Activated T-helper 2 cell treated with anti-CD3 and anti-CD28 coated beads, Interferon-gamma antibody, Interleukin-2, Interleukin-4, amounts not matched to agents 10 μg/mL and 5 μg/mL and 100 μg/mL, durations not matched to agents 14 hours and 24 hours and 36 hours (primary cell): Measurements from ENCODE around the gene POLD1. TPM values are rescaled to one million over a fixed set of nuclear protein-coding genes. Genes with fewer than 3 reads are reported as not detected.

Source experiments
- DNase-seq: peaks from one replicate; pipeline ENCODE4 v3.0.0; 2021; ENCODE audit warnings: low spot score
- H3K27ac Mint-ChIP-seq: one replicate; pipeline ENCODE4 v1.8.0; 2021; ENCODE audit warnings: mixed read lengths
- H3K27me3 Mint-ChIP-seq: one replicate; pipeline ENCODE4 v1.8.0; 2021; ENCODE audit warnings: low read depth, mixed read lengths
- H3K36me3 Mint-ChIP-seq: one replicate; pipeline ENCODE4 v1.8.0; 2021; ENCODE audit warnings: low read depth, mixed read lengths
- H3K4me1 Mint-ChIP-seq: one replicate; pipeline ENCODE4 v1.8.0; 2021; ENCODE audit warnings: low read depth, mixed read lengths
- H3K4me3 Mint-ChIP-seq: one replicate; pipeline ENCODE4 v1.8.0; 2021; ENCODE audit warnings: low read depth, mild to moderate bottlenecking, moderate library complexity, mixed read lengths
- H3K9me3 Mint-ChIP-seq: one replicate; pipeline ENCODE4 v1.8.0; 2021; ENCODE audit warnings: mixed read lengths
- intact Hi-C: fragments of 100-400 bp; cut with micrococcal nuclease; formaldehyde crosslinking; loops from one replicate; pipeline ENCODE4 v1.15.1; 2023
- total RNA-seq: library from RNA; stranded (reverse); gene quantifications from 2 replicates; pipeline ENCODE4 v1.2.3, GENCODE V29; 2022

POLD1 gene
- total RNA-seq, 1 donor from 2014 or later: 153 TPM

DNA sequence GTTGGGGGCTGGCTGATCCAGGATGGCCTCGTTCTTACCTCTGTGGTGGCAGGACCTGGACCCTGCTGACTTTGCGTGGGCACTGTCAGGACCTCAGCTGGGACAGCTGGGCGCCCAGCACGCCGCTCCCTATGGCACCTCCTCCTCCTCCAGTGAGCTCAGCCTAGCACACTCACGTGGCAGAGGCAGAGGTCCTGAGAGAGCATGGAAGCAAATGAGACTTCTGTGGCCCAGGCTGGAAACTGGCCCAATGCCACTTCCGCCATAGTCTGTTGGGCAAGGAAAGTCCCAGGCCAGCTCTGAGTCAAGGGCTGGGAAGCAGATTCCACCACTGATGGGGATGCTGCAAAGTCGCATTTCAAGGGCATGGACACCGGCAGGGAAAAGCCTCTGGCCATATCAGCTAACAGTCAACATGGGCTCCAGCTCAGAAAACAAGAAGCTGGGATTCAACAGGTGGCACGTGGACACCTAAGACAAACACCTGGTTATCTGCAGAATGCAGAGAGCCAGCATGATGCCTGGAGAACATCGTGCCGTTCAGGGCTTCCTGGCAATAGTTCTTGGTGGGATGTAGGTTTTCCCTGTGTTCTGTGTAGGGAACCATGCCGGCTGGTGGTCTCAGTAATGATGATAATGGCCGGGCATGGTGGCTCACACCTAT is 65.2 kb downstream of the POLD1 start:
- no peak for DNase-seq
- intact Hi-C loops: no loop called here
- H3K9me3 Mint-ChIP-seq: no peaks in the 10 kb centered on the region
- H3K27ac Mint-ChIP-seq: no peak overlapping the region
- H3K4me1 Mint-ChIP-seq: no peaks in the 10 kb centered on the region
- H3K27me3 Mint-ChIP-seq: peaks cover 2% of the 10 kb centered on the region
- H3K4me3 Mint-ChIP-seq: no peak overlapping the region
- no peaks in the 10 kb centered on the region for H3K36me3 Mint-ChIP-seq

DNA sequence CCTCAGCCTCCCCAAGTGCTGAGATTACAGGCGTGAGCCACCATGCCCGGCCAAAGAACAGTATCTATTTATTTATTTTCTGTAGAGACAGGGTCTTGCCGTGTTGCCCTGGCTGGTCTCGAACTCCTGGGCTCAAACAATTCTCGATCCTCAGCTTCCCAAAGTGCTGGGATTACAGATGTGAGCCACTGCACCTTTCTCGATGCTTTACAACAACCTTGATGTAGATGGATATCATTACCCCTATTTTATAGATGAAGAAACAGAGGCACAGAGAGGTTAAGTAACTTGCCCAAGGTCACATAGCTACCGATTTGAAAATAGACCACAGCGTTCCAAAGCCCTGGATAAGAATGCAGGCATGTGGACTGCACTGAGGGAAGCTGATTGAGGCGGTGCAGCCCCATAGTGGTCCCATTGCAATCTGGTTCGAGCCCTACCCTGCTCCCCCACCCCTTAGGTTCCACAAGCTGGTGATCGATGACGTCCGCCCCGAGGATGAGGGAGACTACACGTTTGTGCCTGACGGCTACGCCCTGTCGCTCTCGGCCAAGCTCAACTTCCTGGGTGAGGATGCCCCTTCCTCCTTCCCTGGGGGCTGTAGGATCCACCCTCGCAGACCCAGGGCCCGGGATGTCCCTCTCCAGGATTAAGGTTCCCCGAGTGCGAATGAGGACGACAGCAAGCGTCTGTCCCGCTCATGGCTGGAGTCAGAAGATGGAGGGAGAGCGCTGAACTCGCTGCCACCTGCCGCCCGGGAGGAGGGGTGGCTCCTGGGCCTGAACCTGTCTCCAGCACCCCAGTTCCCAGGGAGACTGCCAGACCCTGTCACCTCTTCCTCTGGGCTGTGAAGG is 66.4 kb downstream of the POLD1 start:
- intact Hi-C loops: no loop called here
- Mint-ChIP-seq H3K36me3 (no peaks in the 10 kb centered on the region), H3K4me3 (no peak overlapping the region), H3K27me3 (peaks cover 2% of the 10 kb centered on the region), H3K27ac (no peak overlapping the region), H3K4me1 (no peaks in the 10 kb centered on the region), H3K9me3 (no peaks in the 10 kb centered on the region)
- DNase-seq: no peak

DNA sequence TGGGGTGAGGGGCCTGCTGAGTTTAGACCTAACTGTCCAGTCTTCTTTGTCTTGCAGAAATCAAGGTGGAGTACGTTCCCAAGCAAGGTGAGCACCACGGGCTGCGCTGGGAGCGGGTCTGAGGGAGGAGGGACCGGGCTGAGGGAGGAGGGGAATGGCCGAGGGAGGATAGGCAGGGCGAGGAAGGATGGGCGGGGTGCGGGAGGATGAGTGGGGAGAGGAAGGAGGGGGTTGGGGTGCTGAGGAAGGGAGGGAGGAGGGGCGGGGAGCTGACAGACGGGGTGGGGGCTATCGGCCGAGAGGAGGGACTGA is 67.0 kb downstream of the POLD1 start:
- H3K27me3 Mint-ChIP-seq: peaks cover 3% of the 10 kb centered on the region
- no peaks in the 10 kb centered on the region for H3K9me3 Mint-ChIP-seq
- H3K4me1 Mint-ChIP-seq: no peaks in the 10 kb centered on the region
- intact Hi-C loops: no loop called here
- H3K27ac Mint-ChIP-seq: no peak overlapping the region
- no peaks in the 10 kb centered on the region for H3K36me3 Mint-ChIP-seq
- H3K4me3 Mint-ChIP-seq: no peak overlapping the region
- no peak for DNase-seq

DNA sequence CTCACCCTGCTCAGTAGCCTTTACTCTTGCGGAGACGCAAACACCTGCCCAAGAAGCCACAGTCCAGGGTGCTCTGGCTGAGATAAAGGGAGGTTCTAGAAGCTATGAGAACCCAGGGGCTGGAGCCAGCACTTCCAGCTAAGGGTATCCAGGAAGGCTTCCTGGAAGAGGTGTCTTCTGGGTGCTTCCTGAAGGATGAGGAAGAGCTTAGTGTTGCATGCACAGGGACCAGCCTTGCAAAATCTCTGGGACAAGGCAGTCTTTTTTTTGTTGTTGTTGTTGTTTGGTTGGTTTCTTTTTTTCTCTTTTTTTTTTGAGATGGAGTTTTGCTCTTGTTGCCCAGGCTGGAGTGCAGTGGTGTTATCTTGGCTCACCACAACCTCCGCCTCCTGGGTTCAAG is 69.1 kb downstream of the POLD1 start:
- DNase-seq: no peak
- Mint-ChIP-seq H3K36me3 (no peaks in the 10 kb centered on the region), H3K27me3 (peaks cover 7% of the 10 kb centered on the region), H3K4me3 (no peak overlapping the region), H3K4me1 (no peaks in the 10 kb centered on the region), H3K27ac (no peak overlapping the region), H3K9me3 (no peaks in the 10 kb centered on the region)
- intact Hi-C loops: no loop called here

DNA sequence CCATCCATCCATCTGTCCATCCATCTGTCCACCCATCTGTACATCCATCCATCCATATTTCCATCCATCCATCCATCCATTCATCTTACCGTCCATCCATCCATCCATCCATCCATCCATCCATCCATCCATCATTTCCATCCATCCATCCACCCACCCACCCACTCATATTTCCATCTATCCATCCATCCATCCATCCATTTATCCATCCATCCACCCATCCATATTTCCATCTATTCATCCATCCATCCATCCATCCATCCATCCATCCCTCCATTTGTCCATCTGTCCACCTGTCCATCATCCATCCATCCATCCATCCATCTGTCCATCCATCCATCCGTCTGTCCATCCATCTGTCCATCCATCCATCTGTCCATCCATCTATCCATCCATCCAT is 71.8 kb downstream of the POLD1 start:
- Mint-ChIP-seq H3K27me3 (peaks cover 5% of the 10 kb centered on the region), H3K4me3 (no peak overlapping the region), H3K4me1 (peaks cover 7% of the 10 kb centered on the region), H3K27ac (no peak overlapping the region), H3K9me3 (no peaks in the 10 kb centered on the region), H3K36me3 (no peaks in the 10 kb centered on the region)
- DNase-seq: no peak
- intact Hi-C loops: no loop called here

DNA sequence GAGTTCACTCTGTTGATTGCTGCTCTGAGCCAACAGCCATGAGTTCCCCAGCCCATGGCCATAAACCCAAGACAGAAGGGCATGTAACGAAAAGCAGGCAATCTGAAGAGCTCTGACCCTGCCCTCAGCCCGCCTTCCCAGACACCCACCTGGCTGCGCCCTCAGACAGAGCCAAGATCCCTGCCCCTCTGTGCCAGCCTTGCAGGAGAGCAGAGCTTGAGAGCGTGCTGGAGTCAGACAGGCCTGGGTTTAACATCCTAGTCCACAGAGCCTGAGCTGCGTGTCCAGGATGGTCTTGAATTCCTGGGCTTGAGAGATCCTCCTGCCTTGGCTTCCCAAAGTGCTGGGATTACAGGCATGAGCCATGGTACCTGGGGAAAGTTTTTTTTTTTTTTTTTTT is 73.2 kb downstream of the POLD1 start:
- Mint-ChIP-seq H3K27me3 (peaks cover 5% of the 10 kb centered on the region), H3K27ac (no peak overlapping the region), H3K4me3 (no peak overlapping the region), H3K4me1 (peaks cover 12% of the 10 kb centered on the region), H3K36me3 (no peaks in the 10 kb centered on the region), H3K9me3 (no peaks in the 10 kb centered on the region)
- intact Hi-C loops: no loop called here
- DNase-seq: no peak

DNA sequence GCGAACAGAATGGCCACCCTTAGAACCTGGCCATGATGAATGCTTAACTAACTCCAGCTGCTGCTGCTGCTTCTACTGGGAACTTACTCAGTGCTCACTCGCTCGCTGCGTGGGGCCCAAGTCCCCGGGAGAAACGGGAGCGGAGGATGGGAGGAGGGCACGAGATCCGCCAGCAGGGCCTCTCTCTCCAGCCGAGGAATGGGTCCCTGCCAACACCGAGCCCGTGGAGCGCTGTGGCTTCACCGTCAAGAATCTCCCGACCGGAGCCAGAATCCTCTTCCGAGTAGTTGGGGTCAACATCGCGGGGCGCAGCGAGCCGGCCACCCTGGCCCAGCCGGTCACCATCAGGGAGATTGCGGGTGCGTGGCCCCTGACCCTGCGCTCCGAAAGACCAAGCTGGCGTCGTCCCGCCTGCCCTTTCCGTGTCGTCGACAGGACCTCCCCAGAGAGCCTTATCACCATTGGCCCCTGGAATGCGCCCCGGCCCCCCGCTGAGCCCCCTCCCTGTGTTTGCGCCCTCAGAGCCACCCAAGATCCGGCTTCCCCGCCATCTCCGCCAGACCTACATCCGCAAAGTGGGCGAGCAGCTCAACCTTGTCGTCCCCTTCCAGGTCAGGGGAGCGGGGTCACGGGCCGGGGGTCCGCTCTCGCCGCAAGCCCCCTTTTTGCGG is 74.4 kb downstream of the POLD1 start:
- no peak for DNase-seq
- Mint-ChIP-seq H3K36me3 (no peaks in the 10 kb centered on the region), H3K9me3 (no peaks in the 10 kb centered on the region), H3K4me1 (peaks cover 12% of the 10 kb centered on the region), H3K4me3 (no peak overlapping the region), H3K27ac (no peak overlapping the region), H3K27me3 (peaks cover 5% of the 10 kb centered on the region)
- intact Hi-C loops: no loop called here

DNA sequence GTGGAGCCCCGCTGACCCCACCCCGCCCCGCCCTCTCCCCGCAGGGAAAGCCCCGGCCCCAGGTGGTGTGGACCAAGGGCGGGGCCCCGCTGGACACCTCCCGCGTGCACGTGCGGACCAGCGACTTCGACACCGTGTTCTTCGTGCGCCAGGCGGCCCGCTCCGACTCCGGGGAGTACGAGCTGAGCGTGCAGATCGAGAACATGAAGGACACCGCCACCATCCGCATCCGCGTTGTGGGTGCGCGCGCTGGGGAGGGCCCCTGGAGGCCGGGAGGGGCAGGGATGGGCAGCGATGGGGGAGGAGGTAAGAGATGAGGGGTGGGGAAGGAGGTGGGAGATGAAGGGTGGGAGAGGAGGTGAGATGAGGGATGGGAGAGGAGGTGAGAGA is 74.9 kb downstream of the POLD1 start:
- Mint-ChIP-seq H3K4me1 (peaks cover 12% of the 10 kb centered on the region), H3K9me3 (no peaks in the 10 kb centered on the region), H3K4me3 (no peak overlapping the region), H3K27me3 (peaks cover 5% of the 10 kb centered on the region), H3K27ac (no peak overlapping the region), H3K36me3 (no peaks in the 10 kb centered on the region)
- intact Hi-C loops: no loop called here
- no peak for DNase-seq

DNA sequence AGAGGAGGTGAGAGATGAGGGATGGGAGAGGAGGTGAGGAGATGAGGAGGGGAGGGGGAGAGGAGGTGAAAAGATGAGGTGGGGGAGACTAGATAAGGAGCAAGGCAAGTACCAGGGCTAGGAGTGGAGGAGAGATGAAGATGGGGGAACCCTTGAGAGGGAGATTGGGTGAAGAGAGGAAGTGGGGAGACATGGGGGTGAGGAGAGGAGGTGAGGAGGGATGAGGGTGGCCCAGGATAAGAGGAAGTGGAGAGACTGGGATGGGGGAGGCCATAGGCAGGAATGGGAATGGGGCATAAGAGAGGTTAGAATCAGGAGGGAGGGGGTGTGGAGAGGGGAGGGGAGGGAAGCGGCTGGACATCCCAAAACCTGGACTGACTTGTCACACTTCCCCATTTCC is 75.5 kb downstream of the POLD1 start:
- no peaks in the 10 kb centered on the region for H3K36me3 Mint-ChIP-seq
- no peak for DNase-seq
- no peak overlapping the region for H3K4me3 Mint-ChIP-seq
- H3K27ac Mint-ChIP-seq: no peak overlapping the region
- H3K4me1 Mint-ChIP-seq: peaks cover 12% of the 10 kb centered on the region
- H3K9me3 Mint-ChIP-seq: no peaks in the 10 kb centered on the region
- intact Hi-C loops: no loop called here
- H3K27me3 Mint-ChIP-seq: peaks cover 5% of the 10 kb centered on the region

DNA sequence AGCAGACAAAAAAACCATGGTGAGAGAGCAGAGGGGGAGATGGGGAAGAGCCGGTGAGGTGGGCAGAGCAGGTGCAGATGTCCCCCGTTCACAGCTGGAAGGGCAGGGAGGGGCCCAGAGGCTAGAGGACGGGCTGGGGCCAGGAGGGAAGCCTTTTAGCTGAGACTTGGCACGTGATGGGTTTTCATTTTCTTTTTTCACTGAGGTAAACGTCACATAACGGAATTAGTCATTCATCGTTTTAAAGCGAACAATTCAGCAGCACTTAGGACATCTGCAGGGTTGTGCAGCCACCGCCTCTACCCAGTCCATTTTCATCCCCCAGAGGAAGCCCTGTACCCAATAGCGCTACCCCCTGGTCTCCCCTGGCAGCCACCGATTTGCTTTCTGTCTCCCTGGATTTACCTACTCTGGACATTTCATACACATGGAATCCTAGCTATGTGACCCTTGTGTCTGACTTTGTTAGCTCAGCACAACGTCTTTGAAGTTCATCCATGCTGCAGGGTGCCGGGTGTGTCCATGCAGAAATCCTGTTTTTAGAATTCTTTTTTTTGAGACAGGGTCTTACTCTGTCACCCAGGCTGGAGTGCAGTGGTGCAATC is 76.1 kb downstream of the POLD1 start:
- Mint-ChIP-seq H3K27ac (peak overlapping the region; percentile 42), H3K4me3 (no peak overlapping the region), H3K9me3 (no peaks in the 10 kb centered on the region), H3K27me3 (peaks cover 5% of the 10 kb centered on the region), H3K4me1 (peaks cover 12% of the 10 kb centered on the region), H3K36me3 (no peaks in the 10 kb centered on the region)
- DNase-seq: no peak
- intact Hi-C loops: no loop called here

DNA sequence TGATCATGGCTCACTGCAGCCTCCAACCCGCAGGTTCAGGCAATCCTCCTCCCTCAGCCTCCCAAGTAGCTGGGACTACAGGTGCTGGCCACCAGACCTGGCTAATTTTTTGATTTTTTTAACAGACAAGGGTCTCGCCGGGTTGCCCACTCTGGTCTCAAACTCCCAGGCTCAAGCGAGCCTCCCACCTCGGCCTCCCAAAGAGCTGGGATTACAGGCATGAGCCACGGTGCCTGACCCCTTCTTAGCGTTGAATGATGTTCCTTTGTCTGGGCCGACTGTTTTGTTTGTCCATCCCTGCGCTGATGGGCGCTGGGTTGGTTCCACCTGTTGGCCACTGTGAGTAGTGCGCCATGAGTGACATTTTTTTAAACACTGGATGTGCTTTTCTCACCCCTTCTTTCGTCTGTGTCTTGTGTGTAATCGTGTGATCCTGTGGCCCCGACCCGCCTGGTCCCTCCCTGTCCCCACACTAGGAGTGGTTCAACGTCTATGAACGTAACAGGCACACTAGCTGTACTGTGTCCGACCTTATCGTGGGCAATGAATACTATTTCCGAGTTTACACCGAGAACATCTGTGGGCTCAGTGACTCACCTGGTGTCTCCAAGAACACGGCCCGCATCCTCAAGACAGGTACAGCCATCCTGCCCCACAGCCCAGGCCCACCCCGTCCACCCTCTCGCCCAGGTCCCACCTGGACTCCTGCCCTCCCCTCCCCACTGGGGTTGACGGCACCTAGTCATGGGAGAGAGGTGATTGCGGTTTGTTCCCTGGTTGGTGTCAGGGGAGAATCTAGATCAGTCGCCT is 77.1 kb downstream of the POLD1 start:
- H3K4me1 Mint-ChIP-seq: peaks cover 12% of the 10 kb centered on the region
- no peaks in the 10 kb centered on the region for H3K36me3 Mint-ChIP-seq
- H3K9me3 Mint-ChIP-seq: no peaks in the 10 kb centered on the region
- intact Hi-C loops: loop anchor here (1.0 kb wide), 1 partner anchor 104 kb away; no protein-coding TSS in a partner anchor
- H3K4me3 Mint-ChIP-seq: no peak overlapping the region
- H3K27me3 Mint-ChIP-seq: peaks cover 4% of the 10 kb centered on the region
- peak; percentile 57 for DNase-seq
- no peak overlapping the region for H3K27ac Mint-ChIP-seq

DNA sequence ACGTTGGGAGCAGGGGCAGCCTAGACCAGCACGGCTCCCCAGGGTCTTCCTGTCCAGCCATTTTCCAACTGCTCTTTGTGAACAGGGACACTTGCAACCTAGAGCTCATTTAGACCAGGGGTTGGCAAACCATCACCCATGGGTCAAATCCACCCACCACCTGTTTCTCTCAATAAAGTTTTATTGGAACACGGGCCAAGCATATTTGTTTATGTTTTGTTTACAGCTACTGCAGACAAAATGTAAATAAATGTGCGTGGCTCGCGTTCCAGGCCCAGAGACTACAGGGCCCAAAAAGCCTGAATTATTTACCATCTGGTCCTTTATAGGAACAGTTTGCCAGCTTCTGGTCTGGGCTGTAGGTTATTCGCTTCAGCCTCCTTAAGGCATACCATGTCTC is 78.8 kb downstream of the POLD1 start:
- H3K4me3 Mint-ChIP-seq: no peak overlapping the region
- intact Hi-C loops: no loop called here
- peaks cover 12% of the 10 kb centered on the region for H3K4me1 Mint-ChIP-seq
- no peaks in the 10 kb centered on the region for H3K9me3 Mint-ChIP-seq
- H3K36me3 Mint-ChIP-seq: no peaks in the 10 kb centered on the region
- no peak for DNase-seq
- no peaks in the 10 kb centered on the region for H3K27me3 Mint-ChIP-seq
- no peak overlapping the region for H3K27ac Mint-ChIP-seq
